ENCODE data around the gene SERGEF.

The SERGEF gene

GRCh38 chr11:17744151-17744940, 268.5 kb downstream of the SERGEF start:
- DNase-seq, result no peak

GRCh38 chr11:17743808-17744119, 269.1 kb downstream of the SERGEF start:
- no peak for DNase-seq

GRCh38 chr11:17743026-17743807, 269.6 kb downstream of the SERGEF start:
- no peak for DNase-seq

GRCh38 chr11:17742019-17742418, 270.8 kb downstream of the SERGEF start:
- no peak for DNase-seq

- no peak for DNase-seq
These were observed 271.4 kb downstream of the SERGEF start for GRCh38 chr11:17741487-17741886.

- no peak for DNase-seq
These were observed 272.1 kb downstream of the SERGEF start for GRCh38 chr11:17740649-17741235.

- DNase-seq, result no peak
These were observed 272.9 kb downstream of the SERGEF start for GRCh38 chr11:17739945-17740338.

GRCh38 chr11:17738151-17738973, 274.5 kb downstream of the SERGEF start:
- no peak for DNase-seq
